Transverse colon (tissue), 4 donors: ENCODE results near the gene EHD3.

ENCODE experiments used
- CTCF ChIP-seq, 5 experiments: fragments of 200-600 bp in 3 of 5; fragments of 450-650 bp in 2 of 5; sonication (generic) in 3 of 5; IDR thresholded peaks; 1 replicate in 2 of 5; 2 replicates in 3 of 5; pipeline ENCODE4 v1.5.1; 2016 to 2017; ENCODE audit warnings: antibody characterized with exemption in 5 of 5, inconsistent platforms in 3 of 5, mild to moderate bottlenecking in 2 of 5, moderate library complexity in 1 of 5
- POLR2AphosphoS5 ChIP-seq, 3 donors: sonication (generic); formaldehyde crosslinking; IDR thresholded peaks; one replicate each; pipeline ENCODE4 v1.6.1; 2016; ENCODE audit warnings: antibody characterized with exemption in 3 of 3

GRCh38 chr2:31317396-31317795 lies 83.4 kb downstream of the EHD3 start:
- TF ChIP-seq CTCF (IDR thresholded peaks at IDR 0.05) (no peak), POLR2AphosphoS5 (IDR thresholded peaks at IDR 0.05) (no peak)
